HG03095 (cell line): ENCODE results near the gene MBNL3.

Source experiments
- ATAC-seq: cut with Tn5 transposase; IDR thresholded peaks from one replicate; pipeline ENCODE4 v1.9.1; 2021; ENCODE audit warnings: moderate library complexity; ENCODE audit not compliant: unreplicated experiment

The MBNL3 gene

DNA sequence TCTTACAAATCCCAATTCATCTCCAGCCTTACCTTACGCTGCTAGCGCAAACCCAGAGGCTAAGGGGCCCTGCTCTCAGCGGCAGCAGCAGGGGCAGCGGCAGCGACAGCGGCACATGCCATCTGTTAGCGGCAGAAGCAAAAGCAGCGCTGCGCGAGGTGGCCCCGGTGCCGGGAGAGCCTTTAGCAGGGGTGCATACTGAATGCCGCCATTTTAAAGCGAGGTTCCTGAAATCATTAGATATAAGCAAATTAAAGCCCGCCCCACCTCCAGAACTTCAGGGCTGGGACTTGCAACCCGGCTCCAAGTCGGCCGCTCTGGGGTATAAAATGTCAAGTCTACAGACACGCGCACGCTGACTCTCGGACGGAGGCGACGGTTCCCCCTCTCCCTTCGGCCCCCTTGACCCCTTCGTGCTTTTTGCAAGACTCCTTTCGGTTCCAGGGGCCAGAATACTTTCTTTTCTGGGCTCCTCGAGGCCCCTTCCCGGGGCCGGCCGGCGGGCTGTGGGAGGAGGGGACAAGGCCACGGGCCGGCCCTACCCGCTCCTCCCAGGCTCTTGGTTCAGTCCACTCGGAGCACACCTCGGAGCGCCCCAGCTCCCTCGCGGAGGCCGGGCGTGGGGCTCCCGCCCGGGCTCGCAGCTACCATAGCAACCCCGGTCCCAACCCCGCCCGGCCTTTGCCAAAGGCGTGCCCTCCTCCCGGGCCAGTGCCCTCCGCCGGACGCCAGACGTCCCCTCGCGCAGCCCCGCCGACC is at the start of gene MBNL3:
MBNL3 (minus strand) TSS at position 220 of the 759 bp plus-strand sequence. CDS start 49,427 bp downstream, outside the sequence.
- peak; percentile 51 for ATAC-seq

- ATAC-seq: no peak
These were observed 44.6 kb upstream of the MBNL3 start for GRCh38 chrX:132533409-132533808.

DNA sequence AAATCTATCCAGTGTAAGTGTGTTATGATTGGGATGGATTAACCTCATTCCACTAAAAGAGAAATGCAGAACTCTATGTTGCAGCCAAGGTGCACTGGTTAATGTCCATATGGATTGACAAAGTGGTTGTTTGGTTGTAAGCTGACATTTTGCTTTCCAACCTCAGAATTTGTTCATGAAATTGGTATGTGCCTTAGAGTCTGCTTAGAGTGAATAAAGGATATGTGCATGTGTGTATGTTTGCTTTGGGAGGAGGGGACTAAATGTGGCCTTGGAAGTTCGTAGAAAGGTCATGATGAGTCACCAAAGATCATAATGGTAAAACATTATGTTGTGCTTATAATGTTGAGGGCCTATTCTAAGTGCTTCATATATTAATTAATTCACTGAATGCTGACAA is 44.1 kb upstream of the MBNL3 start:
- no peak for ATAC-seq

DNA sequence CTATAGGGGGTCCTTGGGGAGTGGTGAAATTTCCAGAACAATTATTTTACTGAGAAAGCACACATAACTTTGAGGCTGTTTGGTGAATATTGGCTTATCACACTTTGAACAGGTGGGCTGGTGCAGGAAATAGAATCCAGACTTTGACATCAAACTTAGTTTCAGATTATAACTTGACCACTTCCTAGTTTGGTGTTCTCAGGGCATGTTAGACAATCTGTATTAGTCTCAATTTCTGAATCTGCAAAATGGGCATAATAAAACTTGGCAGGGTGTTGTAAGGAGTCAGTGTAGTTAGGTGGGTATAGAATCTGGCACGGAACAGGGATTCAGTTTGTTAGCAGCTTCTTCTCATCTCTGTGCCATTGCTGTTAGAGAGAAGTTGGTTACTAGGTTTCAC is 43.3 kb upstream of the MBNL3 start:
- ATAC-seq: no peak

DNA sequence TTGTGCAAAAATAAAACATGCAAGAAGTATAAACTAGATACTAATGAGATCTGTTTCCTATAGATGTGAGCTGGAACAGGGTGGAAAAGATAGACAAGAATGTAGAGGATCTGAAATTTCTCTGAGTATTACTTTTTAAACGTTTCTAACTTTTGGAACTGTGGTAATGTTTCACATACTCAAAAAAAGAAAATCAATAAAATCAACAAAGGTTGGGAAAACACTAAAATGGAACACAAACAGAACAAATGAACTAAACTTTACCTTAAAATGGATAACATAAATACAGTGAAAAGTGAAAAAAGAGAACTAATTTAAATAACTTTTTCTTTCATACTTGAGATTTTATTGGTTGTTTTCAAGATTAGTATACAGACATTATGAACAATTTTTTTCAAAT is 32.0 kb upstream of the MBNL3 start:
- no peak for ATAC-seq

DNA sequence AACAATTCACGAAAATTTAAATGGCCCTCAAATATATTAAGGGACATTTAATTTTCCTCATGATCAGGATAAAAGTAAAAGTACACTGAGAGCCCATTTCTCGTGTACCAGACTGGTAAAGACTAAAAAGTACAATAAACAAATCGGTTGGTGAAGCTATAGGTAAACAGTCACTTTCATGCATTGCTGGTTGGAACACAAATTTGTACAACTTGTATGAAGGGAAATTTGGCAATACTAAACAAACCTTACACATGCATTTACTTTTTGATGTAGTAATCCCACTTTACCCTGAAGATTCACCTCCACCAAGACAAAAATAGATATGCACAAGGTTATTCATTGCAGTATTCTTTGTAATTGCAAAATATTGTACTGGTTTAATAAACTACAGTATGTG is 31.4 kb upstream of the MBNL3 start:
- no peak for ATAC-seq

DNA sequence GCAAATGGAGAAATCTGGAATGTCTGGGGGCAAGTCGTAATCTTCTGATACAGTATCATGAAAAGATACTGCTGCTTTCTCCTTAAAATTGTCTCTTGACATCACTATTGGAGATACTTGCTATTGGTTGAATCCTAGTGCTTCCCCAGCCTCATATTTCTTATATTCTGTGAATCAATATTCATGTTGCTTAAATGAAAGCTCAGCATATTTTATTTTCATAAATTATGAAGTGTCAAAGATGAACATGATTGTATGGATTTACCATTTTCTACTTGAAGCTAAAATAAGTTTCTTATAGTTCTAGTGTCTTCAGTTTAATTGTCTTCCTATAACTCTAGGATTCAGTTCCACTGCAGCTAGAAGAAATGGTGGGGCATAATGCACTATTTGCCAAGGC is 29.6 kb upstream of the MBNL3 start:
- no peak for ATAC-seq

DNA sequence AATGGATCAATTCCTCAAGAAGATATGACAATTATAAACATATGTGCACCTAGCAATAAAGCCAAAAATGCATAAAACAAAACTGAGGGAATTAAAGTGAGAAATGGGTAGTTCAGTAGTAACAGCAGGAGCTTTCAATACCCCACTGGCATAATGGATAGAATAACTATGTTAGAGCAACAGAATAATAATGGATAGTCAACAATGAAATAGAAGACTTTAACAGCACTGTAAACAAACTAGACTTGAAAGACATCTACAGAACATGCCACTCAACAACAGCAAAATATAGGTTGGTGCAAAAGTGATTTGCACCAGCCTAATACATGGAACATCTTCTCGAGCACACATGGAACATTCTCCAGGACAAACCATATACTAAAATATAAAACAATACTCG is 20.0 kb upstream of the MBNL3 start:
- no peak for ATAC-seq

DNA sequence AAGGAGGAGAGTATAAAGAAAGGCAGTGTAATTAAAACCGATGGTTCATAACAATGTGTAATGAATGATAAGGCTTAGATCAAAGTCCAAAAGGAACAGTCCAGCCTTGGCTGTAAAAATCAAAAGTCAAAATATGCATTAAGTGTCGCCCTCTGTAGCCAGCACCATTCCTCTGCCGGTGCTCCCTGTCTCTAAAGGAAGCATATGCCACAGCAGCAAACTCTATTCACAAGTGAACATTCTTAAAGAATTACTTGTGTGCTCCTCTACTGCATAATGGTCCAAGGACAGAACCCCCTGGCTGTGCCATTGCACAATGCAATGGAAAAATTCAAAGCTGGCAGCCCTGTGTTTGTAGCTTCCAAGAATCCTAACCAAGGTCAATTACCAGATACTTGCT is 16.3 kb upstream of the MBNL3 start:
- ATAC-seq: no peak

GRCh38 chrX:132504417-132504816 is 15.6 kb upstream of the MBNL3 start:
- no peak for ATAC-seq

DNA sequence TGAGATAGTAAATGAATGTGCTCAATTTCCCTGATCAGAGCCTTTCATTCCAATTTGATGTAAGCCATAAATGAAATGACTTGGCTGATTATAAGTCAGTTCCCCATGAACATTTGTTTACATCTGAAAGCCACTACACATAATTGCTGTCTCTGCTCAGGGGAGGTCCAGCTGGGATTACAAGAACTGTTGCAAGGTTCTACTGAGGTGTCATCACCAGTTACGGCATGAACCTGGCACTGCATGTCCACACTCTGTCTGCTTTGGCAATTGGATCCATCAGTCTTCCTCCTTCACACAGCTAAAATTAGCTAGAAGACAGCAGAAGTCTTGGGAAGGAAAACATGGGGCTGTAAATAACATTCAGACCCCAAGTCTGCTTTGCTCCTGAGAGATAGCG is 12.8 kb upstream of the MBNL3 start:
- ATAC-seq: no peak

GRCh38 chrX:132497432-132497831 is 8.6 kb upstream of the MBNL3 start:
- no peak for ATAC-seq

DNA sequence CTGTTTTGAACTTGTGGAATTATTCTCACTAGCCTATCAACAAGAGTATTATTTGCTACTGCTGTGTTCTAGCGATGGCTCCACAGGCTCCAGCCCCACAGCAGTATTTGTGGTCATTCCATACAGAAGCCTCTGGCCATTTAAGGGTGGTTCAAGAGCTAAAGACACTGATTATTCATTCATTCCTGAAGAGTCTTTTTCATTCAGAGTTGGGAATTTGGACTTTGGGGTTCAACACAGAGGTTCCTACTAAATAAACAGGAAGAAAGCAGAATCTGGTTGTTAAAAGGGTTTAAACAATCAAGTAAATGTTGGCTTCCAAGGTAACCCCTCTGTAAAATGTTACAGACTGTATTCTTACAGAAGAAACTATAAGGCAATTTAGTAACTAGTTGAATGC is 4.3 kb upstream of the MBNL3 start:
- ATAC-seq: no peak

DNA sequence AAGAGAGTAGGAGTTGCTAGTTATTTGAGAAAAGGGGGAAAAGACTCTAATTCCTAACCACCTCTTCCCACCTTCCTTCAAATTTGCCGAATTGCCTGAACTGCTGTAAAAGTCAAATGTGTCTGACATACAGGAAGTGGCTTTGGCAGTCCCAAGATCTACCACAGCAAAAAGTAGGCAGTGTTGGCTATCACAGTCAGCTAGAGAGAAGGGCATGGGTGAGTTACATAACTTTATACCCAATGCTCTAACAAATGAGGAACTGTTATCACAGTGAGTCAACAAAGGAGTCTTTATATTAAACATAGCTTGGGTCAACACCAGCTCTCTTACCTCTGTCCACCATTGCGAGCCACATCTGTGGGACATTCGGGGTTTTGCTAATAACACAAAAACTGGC is 2.4 kb upstream of the MBNL3 start:
- ATAC-seq: peak; percentile 40

- peak; percentile 29 for ATAC-seq
These were observed 961 bp upstream of the MBNL3 start for GRCh38 chrX:132489578-132490419.

DNA sequence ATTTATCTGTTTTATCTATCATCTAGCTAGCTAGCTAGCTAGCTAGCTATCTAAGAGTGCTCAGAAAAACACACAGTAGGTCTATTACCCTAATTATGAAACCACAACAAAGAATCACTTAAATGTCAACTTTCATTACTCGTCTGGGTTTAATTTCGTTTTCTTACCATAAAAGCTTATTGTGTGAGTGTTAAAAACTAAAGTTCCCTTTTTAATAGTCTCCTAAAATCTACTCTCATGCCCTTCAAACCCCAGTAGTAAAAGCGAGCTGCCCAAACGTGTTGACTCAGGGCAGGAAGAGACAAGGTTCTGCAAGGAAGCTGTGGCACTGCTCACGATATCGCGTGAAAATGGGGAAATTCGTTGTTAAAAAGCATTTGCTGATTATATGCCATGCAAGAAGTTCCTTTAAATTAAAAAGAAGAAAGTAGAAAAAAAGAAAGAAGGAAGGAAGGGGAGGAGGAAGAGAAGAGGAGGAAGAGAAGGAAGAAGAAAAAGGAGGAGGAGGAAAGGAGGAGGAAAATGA is 595 bp downstream of the MBNL3 start:
- no peak for ATAC-seq

GRCh38 chrX:132486599-132487178 is 2.1 kb downstream of the MBNL3 start:
- no peak for ATAC-seq

DNA sequence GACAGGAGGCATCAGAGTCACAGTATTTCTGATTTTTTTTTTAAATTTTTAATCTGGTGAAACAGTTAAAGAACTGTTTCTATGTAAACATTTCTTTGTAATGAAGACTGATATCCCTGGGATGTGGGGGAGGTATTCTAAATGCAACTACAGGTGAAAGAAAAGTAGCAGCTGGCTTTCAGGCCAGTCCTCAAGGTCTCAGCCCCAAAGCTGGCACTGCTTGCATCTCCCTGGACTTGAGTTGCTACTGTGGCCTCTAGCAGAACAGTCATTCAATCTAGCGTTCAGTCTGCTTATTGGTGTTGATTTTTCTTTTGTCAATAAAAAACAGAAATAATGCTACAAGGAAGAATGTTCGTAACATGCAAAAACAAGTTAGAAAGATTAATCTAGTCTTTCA is 4.9 kb downstream of the MBNL3 start:
- no peak for ATAC-seq

DNA sequence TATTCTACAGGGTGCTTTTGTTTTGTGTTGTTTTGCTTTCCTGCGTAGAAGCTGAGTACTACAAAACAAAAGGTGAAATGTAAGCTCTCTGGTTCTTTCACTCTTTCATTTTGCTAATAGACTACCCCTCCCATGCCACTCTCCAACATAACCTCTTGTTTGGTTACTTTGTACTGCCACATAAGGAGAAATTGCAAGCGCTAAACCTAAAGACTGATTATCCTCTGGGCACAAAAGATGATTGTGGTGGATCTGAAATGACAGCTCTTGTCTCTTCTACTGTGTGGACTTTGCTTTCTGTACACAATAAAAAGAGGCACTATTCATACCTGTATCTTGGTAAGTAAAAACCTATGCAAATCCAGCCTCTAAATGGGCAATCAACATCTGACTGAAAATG is 5.3 kb downstream of the MBNL3 start:
- ATAC-seq: no peak

GRCh38 chrX:132482632-132483031 is 6.2 kb downstream of the MBNL3 start:
- ATAC-seq: no peak

GRCh38 chrX:132481449-132481848 is 7.4 kb downstream of the MBNL3 start:
- ATAC-seq: no peak
